GM18498 (cell line): ENCODE data around the gene PRR33.

Source experiments
- ATAC-seq: cut with Tn5 transposase; IDR thresholded peaks from one replicate; pipeline ENCODE4 v1.9.1; 2021; ENCODE audit warnings: mild to moderate bottlenecking, moderate library complexity; ENCODE audit not compliant: unreplicated experiment

PRR33 gene

GRCh38 chr11:1928470-1928890 lies 36.8 kb upstream of the PRR33 start:
- no peak for ATAC-seq

- no peak for ATAC-seq
Measured at GRCh38 chr11:1927848-1928469, 36.3 kb upstream of the PRR33 start.

- ATAC-seq = no peak
Measured at GRCh38 chr11:1927026-1927847, 35.5 kb upstream of the PRR33 start.

GRCh38 chr11:1926156-1927025 lies 34.7 kb upstream of the PRR33 start:
- no peak for ATAC-seq

GRCh38 chr11:1925373-1926155 lies 33.9 kb upstream of the PRR33 start:
- ATAC-seq = no peak

GRCh38 chr11:1924646-1925372 lies 33.1 kb upstream of the PRR33 start:
- ATAC-seq = no peak

GRCh38 chr11:1924181-1924580 lies 32.5 kb upstream of the PRR33 start:
- no peak for ATAC-seq

GRCh38 chr11:1923201-1923956 lies 31.7 kb upstream of the PRR33 start:
- no peak for ATAC-seq

- no peak for ATAC-seq
Measured at GRCh38 chr11:1922481-1923081, 30.9 kb upstream of the PRR33 start.

- no peak for ATAC-seq
Measured at GRCh38 chr11:1921574-1922141, 30.0 kb upstream of the PRR33 start.

GRCh38 chr11:1920909-1921573 lies 29.3 kb upstream of the PRR33 start:
- ATAC-seq = no peak

GRCh38 chr11:1920128-1920908 lies 28.6 kb upstream of the PRR33 start:
- no peak for ATAC-seq

GRCh38 chr11:1919391-1920127 lies 27.9 kb upstream of the PRR33 start, which contains the start of gene TNNT3:
TNNT3 (plus strand) TSS chr11:1919703; CDS start chr11:1922875, 3,172 bp downstream.
- ATAC-seq = no peak

- ATAC-seq = no peak
Measured at GRCh38 chr11:1918436-1919315, 27.0 kb upstream of the PRR33 start.
